Middle frontal gyrus (tissue), 1 donor: ENCODE data around the gene PLVAP.

Experiments used
- DNase-seq: peaks from one replicate; pipeline ENCODE4 v3.0.0-alpha.2; 2015; ENCODE audit warnings: low spot score; ENCODE audit errors: extremely low spot score

PLVAP gene

DNA sequence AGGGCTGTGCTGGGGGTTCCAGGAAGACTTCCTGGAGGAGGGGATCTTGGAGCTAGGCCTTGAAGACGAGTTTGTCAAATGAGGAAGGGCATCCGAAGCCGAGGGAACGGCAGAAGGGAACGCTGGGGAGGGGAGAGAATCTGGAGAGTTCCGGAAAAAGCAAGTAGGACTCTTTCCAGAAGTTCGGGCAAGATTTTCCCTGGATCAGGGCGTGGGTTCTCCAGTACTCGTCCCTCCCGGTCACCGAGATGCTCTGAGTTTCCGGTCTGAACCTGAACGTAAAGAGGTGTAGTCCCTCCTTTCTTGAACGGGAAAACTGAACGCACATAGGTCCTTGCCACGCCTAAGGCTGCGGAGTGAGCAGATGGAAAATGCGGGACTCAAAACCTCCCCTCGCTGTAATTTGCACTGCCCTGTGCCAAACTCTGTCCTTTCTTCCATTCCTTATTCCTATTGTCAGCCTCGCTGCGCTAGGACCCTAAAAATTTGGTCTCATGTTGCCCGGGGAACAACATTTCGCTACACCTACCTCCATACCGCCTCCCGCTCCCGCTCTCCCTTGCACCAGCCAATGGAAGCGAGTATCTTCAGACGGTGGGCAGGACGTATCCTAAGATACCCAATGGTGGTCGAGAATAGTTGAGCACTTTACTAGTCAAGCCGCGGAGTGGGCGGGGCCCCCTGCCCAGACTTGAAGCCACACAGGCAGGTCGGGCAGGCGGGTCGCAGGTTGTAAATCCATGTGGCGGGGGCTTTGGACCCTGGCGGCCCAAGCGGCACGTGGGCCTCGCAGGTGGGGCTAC, 40.1 kb downstream of the PLVAP start, which contains the start of gene GTPBP3:
TSS of gene GTPBP3 (plus strand) at position 682 of the 803 bp plus-strand sequence. CDS start at position 741, 59 bp downstream.
- peak; percentile 97 for DNase-seq

DNA sequence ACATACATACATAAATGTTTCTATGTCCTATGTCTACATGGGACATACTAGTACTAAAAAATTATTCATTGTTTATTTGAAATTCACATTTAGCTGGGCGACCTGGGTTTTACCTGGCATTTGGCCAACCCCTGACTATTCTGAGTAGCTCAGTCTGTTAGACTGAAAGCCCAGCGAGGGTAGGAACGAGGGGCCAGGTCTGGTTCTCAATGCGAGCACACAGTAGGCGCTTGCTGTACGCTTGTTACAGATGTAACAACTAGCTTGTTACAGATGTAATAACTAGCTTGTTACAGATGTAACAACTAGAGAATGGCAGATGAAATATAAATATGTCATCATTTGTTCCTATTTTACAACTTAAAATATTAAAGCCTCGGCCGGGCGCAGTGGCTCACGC, 41.6 kb downstream of the PLVAP start:
- DNase-seq, result no peak

DNA sequence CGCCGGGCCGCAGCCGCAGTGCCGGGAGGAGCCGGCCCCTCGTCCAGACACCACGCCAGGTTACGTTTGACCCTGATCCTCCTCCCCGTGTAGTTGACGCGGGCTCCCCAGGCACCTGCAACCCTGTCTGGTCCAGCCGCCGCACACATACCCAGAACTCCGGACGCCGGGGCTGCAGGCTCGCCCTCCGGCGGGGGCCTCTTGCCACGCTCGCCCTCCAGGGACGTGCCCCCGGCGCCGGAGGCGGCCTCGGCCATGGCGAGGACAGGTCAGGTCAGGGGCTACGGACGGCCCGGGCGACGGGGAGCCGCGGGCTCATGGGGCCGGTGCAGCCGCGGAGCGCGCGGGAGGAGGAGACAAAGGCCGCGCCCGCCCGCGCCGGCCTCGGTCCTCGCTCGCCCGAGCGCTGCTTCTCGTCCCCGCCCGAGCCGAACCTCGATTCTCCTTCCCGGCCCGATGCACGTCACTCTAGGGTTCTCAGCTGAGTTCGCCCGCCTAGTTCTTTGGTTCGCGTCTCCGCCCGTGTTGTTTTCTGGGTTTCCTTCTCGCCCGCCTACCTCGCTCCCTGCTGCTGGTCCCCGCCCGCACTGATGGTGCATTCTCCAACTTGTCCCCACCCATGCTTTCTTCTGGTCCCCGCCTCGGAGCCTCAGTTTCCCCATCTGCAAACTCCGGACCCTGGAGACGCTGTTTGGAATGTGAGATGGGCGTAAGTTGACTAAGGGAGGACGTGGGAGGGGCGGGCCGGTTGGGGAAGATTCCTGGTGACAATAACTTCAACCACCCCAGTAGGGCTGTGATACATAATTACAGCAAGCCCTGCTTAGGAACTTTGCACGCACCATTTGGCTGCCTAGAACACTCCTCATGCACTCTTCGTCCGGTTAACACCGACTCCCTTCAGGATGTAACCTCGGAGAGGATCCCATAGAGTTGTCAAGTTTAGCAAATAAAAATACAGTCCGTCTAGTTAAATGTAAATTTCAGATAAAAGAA, 42.4 kb downstream of the PLVAP start, which contains the start of gene ANO8:
TSS of gene ANO8 (minus strand) at position 442 of the 996 bp plus-strand sequence. CDS start at position 257, 185 bp downstream.
- DNase-seq, result peak; percentile 89

DNA sequence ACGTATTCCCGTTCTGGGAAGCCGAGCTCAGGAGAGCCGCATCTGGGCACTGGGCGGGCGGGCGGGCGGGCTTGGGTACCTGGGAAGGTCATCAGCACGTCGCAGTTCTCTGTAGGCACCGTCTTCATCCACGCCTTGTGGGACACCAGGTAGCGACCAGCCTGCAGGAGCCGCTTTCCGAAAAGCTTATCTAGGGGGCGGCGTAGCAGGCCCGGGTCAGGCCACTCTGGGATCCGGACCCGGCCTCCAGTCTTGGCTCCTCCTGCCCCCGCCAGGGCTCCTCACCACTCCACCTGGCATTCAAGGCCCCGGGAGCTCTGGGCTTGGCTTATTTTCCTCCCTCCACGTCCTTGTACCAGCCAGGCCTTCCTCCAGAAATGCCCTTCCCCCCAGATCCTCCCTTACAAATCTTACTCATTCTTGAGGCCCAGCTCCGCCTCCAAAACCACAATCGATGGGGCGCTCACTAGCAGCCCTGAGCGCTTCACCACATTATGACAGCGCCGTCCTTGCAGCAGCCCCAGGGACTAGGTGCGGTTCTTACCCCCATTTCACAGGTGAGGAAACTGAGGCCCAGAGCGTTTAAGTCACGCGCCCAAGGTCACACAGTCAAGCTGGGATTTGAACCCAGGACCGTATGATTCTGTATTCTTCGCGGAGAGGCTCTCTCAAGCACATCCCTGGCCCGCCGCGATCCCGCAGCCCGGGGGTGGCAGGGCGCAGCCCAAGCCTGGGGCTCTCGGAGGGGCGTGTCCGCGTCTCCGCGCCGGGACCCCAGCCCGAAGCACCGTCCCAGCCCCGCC, 43.3 kb downstream of the PLVAP start:
- DNase-seq, result no peak

DNA sequence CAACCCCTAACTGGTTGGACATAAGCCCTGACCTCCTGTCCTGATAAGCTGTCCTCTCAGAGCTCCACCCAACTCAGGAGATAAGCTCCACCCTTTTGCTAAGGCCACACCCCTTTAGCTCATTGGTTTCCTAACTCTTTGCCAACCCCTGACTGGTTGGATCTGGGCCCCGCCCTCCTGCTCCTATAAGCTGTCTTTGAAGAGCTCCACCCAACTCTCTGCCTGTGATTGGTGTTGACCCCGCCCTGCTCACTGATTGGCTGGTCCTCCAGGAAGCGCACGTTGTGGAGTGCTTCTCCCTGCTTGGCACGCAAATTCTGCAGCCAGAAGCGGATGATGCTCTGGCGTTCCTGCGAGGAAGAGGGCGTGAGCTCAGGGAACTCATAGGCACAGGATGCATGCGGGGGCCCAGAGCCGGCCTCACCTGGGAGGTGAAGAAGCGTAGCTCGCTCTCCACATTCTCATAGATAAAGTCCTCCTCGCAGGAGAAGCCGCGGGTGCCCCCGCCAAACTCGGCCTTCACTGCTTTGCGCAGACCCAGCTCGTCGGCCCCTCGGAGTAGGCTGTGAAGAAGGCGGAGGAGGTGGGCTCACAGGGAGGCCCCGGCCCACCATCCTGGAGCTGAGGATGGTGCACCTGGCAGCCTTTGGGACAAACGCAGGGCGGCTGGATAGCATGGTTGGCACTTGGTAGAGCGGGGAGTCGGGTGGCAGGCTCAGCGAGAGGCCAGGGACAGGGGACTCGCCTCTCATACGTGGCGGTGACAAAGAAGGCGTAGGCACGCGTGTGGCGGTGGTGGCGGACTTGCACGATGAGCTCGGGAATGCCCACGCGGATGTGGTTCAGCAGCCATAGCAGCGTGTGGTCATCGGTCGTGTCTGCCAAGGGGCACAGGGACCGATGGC, 44.2 kb downstream of the PLVAP start:
- DNase-seq, result no peak

DNA sequence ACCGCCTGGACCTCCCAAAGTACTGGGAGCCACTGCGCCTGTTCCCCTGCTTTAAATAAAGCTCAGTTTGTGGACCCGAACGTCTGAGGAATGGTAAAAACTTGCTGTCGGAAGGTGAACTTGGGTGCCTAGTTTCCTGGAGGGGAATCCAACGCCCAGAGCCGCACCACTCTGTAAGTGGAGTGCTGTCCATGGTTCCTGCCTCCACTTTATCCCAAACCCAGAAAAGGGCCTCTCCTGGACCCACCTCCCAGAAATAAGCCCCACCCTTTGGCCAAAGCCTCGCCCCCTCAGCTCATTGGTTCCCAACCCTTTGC, 44.8 kb downstream of the PLVAP start:
- no peak for DNase-seq

DNA sequence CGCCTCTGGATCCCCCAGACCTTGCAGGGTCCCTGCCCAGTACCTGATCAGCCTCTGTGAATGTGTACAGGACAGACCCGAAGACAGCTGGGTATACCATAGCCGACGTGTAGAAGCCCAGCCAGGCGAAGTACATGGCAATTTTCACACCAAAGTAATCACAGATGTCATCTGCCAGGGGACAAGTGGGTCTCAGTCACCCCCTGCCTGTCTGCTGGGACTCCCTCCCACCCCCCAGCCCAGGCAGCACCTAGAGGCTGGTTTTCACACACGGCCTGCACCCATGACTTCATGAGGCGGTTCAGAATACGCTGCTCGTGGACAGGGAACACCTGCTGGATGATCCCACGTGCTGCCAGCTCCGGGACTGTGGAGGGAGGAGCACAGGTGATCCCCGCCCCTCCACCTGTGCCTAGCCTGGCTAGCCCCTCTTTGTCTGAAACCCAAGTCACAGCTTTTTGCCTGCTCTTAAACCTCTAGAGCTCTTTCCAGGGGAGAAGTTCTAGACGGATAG, 46.0 kb downstream of the PLVAP start:
- no peak for DNase-seq

DNA sequence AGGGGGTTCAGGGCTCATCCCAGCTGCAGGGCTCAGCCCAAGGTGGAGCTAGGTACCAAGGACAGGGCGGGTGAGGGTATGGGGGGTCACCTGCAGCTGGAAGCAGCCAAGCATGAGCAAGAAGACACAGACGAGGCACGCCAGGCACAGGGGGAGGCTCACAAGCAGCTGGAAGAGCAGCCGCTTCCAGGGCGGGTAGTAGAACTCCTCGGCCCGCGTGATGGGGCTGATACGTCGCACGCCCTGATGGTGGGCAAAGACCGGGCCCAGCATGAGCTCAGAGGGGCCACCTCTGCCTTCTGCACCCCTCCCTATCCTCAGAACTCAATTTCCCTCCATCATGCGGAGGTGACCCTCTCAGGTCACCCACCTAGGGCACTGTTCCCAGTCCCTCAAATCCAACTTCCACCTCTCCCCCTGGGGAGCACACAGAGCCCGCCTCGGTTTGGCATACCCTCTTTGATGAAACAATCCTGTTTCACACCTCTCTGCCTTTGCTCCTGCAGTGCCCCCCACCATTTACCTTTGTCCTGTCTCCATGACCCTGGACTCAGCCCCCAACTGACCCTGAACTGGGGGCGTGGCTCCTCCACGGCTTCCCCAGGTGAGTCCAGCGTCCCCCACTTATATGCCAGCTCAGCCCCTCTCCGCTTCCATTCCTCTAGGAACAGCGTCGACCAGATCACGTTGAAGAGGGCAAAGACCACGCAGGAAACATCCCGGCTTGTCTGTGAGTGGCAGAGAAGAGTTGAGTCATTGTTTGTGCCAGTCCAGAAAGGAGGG, 46.7 kb downstream of the PLVAP start:
- DNase-seq, result no peak

DNA sequence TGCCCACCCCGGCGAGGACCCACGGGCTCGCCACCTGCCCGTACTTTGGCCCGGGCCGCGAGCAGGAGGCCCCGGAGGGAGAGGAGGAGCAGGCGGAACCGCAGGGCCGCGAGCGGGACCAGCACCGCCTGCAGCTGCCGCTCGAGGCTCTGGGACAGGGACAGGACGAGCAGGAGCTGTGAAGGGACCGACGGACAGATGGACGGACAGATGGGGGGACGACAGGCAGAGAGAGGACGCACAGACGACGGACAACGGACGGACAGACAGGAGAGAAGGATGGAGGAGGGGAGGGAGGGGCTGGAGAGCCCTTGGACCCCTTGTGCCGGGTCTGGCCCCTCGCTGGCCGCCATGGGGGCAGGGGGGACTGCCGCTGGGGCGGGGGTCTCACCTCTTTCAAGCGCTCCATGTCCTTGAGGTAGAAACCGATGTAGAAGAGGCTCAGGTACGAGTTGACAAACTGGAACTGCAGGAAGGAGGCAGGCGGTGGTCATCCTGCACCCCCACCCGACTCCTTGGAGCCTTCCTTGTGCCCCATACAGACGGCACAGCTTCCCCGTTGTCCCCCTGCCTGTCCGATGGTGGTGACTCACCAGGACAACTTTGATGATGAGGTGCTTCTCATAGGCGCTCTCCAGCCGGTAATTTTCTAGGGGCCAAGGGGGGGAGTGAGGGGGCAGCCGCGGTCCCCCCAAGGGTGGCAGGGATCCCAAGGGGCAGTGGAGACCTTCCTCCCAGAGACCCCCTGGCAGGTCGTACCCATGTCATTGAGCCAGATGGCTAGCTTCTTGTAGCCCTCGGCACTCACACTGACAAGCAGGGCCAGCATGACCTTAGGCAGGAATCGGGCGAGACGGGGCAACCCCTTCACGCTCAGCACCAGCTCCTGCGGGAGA, 47.5 kb downstream of the PLVAP start:
- no peak for DNase-seq

DNA sequence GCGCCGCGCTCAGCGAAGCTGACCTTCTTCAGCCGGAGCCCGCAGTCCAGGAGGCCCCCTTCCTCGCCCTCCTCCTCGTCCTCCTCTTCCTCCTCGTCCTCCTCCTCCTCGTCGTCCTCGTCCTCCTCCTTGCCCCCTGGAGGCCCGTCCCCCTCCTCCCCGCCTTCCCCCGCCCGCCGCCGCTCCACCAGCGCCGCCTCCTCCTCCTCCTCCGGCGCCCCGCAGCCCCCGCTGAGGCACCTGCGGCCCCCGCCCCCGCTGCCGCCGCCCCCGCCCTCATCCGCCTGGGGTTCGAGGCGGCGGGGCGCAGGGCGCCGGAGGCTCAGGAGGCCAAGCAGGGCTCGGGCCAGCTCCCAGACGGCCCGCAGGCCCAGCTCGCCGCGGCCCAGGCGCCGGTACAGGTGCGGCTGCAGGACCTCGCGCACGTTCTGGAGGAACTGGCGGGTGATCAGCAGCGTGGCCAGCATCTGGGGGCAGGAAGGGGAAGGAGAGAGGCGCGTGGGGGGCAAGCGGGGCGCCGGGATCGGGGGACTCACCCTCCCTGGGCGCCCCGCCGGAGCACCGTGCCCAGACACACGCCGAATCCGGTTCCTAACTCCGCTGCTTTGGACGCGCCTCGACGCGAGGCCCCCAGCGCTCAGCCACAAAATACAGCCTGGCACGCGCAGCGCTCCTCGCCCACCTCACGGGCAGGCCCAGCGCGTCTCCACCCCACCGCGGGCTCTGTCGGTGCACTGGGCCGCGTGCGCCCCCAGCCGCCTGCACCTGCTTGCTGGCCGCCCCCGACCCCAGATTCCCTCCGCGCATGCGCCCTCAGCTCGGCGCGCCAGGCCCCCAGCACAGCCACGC, 48.4 kb downstream of the PLVAP start:
- DNase-seq, result no peak

DNA sequence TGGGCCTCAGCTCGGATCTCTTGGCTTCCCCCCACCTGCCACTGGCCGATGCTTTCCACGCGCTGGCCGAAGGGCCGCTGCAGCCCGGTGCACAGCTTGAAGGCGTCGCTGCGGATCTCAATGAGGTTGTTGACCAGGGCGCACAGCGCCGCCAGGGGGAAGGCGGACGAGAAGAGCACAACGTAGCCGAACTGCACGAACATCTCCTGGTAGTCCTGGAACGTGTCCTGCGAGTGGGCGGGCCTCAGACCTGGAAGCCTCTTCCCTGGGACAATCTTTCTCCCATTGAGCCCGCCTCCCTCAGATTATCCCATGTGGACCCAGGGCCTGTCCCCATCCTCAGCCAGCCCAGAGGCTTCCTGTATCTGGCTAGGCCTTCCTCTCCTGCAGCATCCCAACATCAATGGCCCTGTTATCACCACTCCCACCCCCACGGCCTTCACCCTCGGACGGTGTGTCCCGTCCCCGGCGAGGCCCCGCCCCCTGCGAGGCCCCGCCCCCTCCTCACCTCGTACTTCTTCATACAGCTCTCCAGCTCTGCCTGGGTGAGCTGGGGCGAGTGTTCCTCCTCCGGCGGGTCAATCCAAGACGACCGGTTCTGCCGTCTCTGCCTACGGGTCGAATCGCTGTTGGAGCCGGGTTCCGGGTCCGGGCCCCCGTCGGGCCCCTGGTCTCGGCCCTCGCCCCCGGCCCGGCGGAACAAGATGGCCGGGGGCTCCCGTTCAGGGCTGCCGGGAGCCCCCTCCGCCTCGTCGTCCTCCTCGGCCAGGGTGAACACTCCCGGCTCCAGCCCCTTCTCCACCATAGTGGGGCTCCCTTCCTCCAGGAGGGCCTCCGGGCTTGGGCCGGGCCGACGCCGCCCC, 49.3 kb downstream of the PLVAP start:
- DNase-seq, result no peak

DNA sequence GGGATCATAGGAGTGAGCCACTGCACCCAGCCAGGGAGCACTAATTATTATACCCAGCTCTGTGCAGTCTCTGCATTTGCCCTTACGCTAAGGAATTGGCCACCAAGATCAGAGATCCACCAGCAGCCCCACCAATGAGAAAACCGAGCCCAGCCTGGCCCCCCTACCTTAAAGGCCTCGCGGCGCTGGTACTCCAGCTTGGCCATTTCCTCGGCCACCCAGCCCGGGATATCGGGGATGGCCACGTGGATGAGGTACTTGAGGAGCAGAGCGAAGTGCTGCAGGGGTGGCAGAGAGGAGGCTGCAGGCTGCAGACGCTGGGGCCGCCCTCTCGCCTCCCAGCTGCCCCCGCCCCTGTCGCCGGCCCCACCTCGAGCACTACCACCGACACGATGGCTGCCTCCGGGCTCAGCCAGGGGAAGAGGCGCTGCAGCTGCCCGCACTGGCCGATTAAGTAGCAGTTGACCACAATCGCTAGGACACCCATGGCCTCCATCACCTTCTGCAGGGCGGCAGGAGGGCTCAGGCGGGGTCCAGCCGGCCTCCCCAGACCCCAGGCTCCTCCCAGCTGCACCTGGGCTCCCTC, 50.0 kb downstream of the PLVAP start:
- DNase-seq, result no peak

DNA sequence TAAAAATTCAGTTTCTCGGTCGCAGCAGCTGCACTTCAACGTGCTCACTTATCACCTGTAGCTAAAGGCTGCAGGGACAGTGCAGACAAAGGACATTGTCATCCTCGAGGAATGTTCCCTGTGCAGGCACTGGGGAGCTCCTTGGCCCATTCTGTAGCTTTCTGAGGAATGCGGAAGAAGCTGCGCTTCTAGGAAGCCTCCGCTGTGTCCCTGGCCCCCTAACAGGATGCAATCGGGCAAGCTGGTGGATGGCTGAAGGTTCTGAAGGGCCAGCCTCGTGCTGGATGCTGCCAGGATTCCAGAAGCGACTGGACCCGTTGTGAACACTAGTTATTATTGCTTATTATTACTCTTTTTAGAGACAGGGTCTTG, 50.6 kb downstream of the PLVAP start:
- no peak for DNase-seq

DNA sequence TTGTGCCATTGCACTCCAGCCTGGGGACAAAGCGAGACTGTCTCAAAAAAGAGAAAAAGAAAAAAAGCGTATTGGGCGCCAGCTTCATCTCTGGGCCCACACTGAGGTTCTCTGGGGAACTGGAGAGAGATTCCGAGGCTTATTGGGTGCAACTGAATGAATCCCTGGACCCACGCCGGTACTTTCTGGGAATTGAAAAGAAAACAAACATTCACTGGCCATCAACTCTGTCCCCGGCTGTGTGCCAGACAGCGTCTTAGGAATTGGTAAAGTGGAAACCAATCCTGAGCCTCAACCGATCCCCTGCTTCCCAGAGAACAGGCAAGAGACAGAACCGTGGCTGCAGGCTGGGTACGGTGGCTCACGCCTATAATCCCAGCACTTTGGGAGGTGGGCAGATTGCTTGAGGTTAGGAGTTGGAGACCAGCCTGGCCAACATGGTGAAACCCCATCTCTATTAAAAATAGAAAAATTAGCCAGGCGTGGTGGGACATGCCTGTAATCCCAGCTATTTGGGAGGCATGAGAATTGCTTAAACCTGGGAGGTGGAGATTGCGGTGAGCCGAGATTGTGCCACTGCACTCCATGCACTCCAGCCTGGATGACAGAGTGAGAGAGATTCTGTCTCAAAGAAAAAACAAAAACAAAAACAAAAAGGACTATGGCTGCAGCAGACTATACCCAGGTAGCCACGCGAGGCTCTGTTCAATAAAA, 51.1 kb downstream of the PLVAP start:
- DNase-seq, result peak; percentile 11

DNA sequence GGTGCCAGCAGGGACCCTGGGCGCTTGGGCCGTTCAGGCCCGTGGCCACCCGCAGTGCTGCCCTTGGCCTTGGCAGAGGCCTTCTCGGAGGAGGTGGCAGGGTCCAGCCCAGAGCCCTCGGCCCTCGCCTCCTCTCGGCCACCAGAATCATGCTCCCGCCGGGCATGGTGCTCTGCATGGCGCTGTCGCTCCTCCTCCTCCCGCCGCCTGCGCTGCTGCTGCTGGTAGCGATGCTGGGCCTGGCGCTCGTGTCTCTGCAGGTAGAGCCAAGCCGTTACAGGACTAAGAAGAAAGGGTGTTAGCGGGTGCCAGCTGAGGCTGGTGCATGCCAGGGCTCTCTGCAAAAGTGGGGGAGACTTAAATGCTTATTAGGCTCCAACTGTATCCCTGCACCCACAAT, 52.0 kb downstream of the PLVAP start:
- no peak for DNase-seq
